ENCODE data around the gene ENOPH1. TPM values are rescaled to one million over a fixed set of nuclear protein-coding genes. Genes with fewer than 3 reads are reported as not detected.
A peak's percentile ranks its signal among the peaks of the same experiment; 100 is the strongest.

Gene ENOPH1
- total RNA-seq, 2 donors from 2014 or later, result 15.4 to 15.5 TPM

DNA sequence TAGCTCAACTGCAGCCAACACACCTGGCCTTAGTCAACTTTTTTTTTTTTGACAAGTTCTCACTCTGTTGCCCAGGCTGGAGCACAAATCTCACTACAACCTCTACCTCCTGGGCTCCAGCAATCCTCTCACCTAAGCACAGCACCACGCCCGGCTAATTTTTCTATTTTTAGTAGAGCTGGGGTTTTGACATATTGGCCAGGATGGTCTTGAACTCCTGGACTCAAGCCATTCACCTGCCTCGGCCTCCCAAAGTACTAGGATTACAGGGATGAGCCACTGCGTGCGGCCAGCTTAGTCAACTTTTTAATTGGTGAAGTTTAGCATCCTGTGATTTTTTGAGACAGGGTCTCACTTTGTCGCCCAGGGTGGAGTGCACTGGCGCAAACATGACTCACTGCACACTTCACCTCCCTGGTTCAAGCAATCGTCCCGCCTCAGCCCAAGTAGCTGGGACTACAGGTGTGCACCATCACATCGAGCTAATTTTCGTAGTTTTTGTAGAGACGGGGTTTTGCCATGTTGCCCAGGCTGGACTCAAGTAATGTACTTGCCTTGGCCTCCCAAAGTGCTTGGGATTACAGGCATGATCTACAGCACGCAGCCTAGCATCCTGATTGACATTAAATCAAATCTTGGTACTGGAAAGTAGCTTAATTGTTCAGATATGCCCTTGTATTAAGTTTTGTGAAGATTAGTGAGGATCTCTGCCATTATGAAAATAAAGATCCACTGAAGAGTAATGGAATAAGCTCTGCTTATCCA, 8.4 kb upstream of the ENOPH1 start:
- DNase-seq (ENCODE audit: low spot score), result no peak
- Histone ChIP-seq H3K36me3 (peaks cover 26% of the 10 kb centered on the region), H3K27me3 (replicated peaks; ENCODE audit: insufficient read depth) (no peaks in the 10 kb centered on the region), H3K4me1 (ENCODE audit: control insufficient read depth in 1 of 2, low read depth in 2 of 2) (peaks cover 10 to 24% of the 10 kb centered on the region in 2 donors), H3K4me3 (no peak overlapping the region), H3K27ac (no peak overlapping the region), H3K9me3 (no peaks in the 10 kb centered on the region)
- no peak for ATAC-seq (ENCODE audit: insufficient number of reproducible peaks, low FRiP score, low read depth)
- TF ChIP-seq, protein P1, sequence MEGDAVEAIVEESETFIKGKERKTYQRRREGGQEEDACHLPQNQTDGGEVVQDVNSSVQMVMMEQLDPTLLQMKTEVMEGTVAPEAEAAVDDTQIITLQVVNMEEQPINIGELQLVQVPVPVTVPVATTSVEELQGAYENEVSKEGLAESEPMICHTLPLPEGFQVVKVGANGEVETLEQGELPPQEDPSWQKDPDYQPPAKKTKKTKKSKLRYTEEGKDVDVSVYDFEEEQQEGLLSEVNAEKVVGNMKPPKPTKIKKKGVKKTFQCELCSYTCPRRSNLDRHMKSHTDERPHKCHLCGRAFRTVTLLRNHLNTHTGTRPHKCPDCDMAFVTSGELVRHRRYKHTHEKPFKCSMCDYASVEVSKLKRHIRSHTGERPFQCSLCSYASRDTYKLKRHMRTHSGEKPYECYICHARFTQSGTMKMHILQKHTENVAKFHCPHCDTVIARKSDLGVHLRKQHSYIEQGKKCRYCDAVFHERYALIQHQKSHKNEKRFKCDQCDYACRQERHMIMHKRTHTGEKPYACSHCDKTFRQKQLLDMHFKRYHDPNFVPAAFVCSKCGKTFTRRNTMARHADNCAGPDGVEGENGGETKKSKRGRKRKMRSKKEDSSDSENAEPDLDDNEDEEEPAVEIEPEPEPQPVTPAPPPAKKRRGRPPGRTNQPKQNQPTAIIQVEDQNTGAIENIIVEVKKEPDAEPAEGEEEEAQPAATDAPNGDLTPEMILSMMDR (IDR thresholded peaks at IDR 0.05), result no peak

DNA sequence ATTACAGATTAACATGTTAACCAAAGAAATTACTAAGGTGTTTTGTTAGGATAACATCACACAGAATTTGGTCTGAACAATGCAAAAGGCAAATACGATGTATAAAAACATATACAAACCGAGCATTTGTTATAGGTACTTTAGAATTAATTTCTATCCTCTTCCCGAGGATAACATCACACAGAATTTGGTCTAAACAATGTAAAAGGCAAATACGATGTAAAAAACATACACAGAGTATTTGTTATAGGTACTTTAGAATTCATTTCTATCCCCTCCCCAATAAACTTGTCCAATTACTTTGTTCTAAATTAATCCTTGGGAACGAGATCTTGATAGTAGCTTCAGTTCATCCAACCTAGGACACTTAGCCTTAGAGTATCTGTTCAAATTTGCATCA, 7.8 kb upstream of the ENOPH1 start:
- no peaks in the 10 kb centered on the region for H3K9me3 ChIP-seq
- no peak for ATAC-seq (ENCODE audit: insufficient number of reproducible peaks, low FRiP score, low read depth)
- H3K27me3 ChIP-seq (replicated peaks; ENCODE audit: insufficient read depth), result no peaks in the 10 kb centered on the region
- H3K27ac ChIP-seq, result no peak overlapping the region
- TF ChIP-seq, protein P1 (IDR thresholded peaks at IDR 0.05), result no peak
- peaks cover 26% of the 10 kb centered on the region for H3K36me3 ChIP-seq
- no peak overlapping the region for H3K4me3 ChIP-seq
- no peak for DNase-seq (ENCODE audit: low spot score)
- H3K4me1 ChIP-seq (ENCODE audit: control insufficient read depth in 1 of 2, low read depth in 2 of 2), result peaks cover 17 to 31% of the 10 kb centered on the region in 2 donors

DNA sequence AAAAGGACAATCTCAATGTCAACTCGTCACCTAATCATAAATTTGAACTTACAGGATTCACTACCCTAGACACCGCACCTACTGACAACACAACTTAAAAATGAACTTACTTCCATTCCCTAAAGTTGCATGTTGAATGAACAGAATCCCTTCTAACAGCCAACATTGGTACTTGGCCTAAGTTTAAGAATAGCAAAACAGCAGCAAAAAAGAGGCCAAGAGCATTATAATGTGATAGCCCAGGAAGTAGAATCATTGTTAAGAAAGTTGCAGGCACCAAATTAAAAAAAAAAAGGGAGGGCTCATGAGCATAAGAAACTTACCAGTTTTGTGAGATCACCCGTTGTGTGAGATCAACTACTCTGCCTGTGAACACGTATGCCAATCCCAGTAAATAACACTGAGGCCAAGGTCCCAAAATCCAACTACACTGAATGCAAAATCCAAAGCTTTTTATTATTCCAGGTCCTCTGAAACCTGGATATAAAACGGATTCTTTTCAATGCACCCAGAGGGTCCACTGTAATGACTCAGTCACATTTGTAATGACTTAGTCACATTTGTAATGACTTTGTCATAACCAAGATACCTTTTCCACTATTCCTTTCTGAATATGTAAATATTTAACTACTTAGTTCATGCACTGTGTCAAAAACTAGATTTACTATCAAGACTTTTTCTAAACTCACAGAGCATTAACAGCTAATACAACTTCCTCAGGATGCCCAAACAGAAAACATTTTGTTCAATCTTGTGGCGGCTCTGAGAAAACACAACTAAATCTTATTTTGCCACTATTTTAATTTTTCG, 6.9 kb upstream of the ENOPH1 start:
- no peak for ATAC-seq (ENCODE audit: insufficient number of reproducible peaks, low FRiP score, low read depth)
- DNase-seq (ENCODE audit: low spot score), result no peak
- TF ChIP-seq, protein P1 (IDR thresholded peaks at IDR 0.05), result no peak
- peaks cover 26% of the 10 kb centered on the region for H3K36me3 ChIP-seq
- H3K9me3 ChIP-seq, result no peaks in the 10 kb centered on the region
- H3K27ac ChIP-seq, result no peak overlapping the region
- H3K4me1 ChIP-seq (ENCODE audit: control insufficient read depth in 1 of 2, low read depth in 2 of 2), result peaks cover 22 to 37% of the 10 kb centered on the region in 2 donors
- no peaks in the 10 kb centered on the region for H3K27me3 ChIP-seq (replicated peaks; ENCODE audit: insufficient read depth)
- no peak overlapping the region for H3K4me3 ChIP-seq

DNA sequence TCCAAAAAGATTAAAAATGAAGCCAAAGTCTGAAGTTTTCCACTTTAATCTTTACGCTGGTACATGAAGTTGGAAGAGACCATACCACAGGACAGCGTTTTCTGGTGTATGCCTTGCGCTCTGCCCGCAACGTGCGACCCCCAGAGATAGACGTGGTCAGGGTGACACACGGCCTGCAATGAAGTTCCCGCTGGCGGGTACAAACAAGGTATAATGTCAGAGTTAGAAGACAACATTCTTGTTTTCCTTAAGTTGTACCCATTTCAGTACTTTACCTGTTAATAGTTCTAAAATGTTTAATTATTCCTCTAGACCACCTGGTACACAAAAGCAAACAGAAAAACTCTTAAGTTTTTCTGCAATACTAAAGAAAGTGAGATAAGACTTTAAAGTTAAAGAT, 4.9 kb upstream of the ENOPH1 start:
- H3K4me3 ChIP-seq, result no peak overlapping the region
- no peaks in the 10 kb centered on the region for H3K27me3 ChIP-seq (replicated peaks; ENCODE audit: insufficient read depth)
- H3K4me1 ChIP-seq (ENCODE audit: control insufficient read depth in 1 of 2, low read depth in 2 of 2), result peaks cover 22 to 37% of the 10 kb centered on the region in 2 donors
- H3K36me3 ChIP-seq, result peaks cover 26% of the 10 kb centered on the region
- TF ChIP-seq, protein P1 (IDR thresholded peaks at IDR 0.05), result no peak
- no peak overlapping the region for H3K27ac ChIP-seq
- ATAC-seq (ENCODE audit: insufficient number of reproducible peaks, low FRiP score, low read depth), result no peak
- no peak for DNase-seq (ENCODE audit: low spot score)
- H3K9me3 ChIP-seq, result no peaks in the 10 kb centered on the region

DNA sequence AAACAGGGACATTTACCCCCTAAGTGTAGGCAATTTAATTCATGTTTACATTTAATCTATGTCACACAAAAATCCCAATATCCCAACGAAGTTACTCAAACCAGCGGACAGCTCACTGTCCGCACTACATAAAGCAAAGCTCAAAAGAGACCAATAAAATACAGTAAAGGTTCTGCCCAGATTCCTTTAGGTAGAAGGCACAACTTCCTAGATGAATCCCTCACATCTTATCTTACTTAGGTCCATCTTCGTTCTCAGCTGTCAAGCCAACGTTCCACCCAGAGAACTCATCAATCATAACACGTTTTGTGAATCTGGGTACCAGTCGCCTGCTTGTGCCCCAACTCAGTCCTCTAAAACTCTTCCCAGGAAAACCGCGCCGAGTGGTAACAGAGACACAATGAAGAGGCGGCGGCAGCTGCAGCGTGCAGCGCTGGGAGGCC, 1.8 kb upstream of the ENOPH1 start:
- Histone ChIP-seq H3K27ac (peak overlapping the region; percentile 92 to 94), H3K4me1 (ENCODE audit: control insufficient read depth in 1 of 2, low read depth in 2 of 2) (peaks cover 27 to 41% of the 10 kb centered on the region in 2 donors), H3K27me3 (replicated peaks; ENCODE audit: insufficient read depth) (no peaks in the 10 kb centered on the region), H3K9me3 (no peaks in the 10 kb centered on the region), H3K4me3 (peak overlapping the region; percentile 90), H3K36me3 (peaks cover 22% of the 10 kb centered on the region)
- TF ChIP-seq, protein P1 (IDR thresholded peaks at IDR 0.05), result no peak
- DNase-seq (ENCODE audit: low spot score) (no peak), ATAC-seq (ENCODE audit: insufficient number of reproducible peaks, low FRiP score, low read depth) (no peak)
